ENCODE measurements around the gene INPP4B. TPM values are rescaled to one million over a fixed set of nuclear protein-coding genes. Genes with fewer than 3 reads are reported as not detected.

Gene INPP4B
- total RNA-seq, 1 experiment from 2014 or later, result 0.07 TPM

GRCh38 chr4:142687547-142688275, 158.4 kb downstream of the INPP4B start:
- Histone ChIP-seq H3K4me2 (ENCODE audit: insufficient read depth, insufficient read length, low read length) (no peak overlapping the region), H2BK20ac (ENCODE audit: low read depth, low read length, poor library complexity, severe bottlenecking) (no peak overlapping the region), H3K23me2 (ENCODE audit: insufficient read length, low read depth, low read length, poor library complexity, severe bottlenecking) (no peaks in the 10 kb centered on the region), H4K8ac (replicated peaks; ENCODE audit: insufficient read length, low read depth, low read length) (no peak overlapping the region), H3K18ac (ENCODE audit: insufficient read length, low read depth, low read length) (no peak overlapping the region), H2AK5ac (ENCODE audit: insufficient read length, low read length) (no peak overlapping the region), H2BK5ac (ENCODE audit: insufficient read length, low read length) (no peak overlapping the region), H3K27ac (ENCODE audit: insufficient read length, low read depth, low read length) (no peak overlapping the region), H2BK12ac (ENCODE audit: insufficient read length, low read depth, low read length) (no peak overlapping the region), H3K23ac (ENCODE audit: insufficient read length, low read depth, low read length) (no peak overlapping the region), H3K14ac (ENCODE audit: insufficient read depth, low read length) (no peak overlapping the region), H4K91ac (ENCODE audit: insufficient read length, low read depth, low read length) (no peak overlapping the region), H2BK15ac (ENCODE audit: low read depth, low read length) (no peak overlapping the region), H3K79me2 (ENCODE audit: insufficient read depth, low read length) (no peaks in the 10 kb centered on the region), H2AFZ (ENCODE audit: low read length) (no peak overlapping the region), H3K9ac (ENCODE audit: extremely low read depth, insufficient read length, low read length) (no peak overlapping the region), H3K4me1 (ENCODE audit: insufficient read depth, low read length) (no peaks in the 10 kb centered on the region), H3T11ph (ENCODE audit: low read length) (no peak overlapping the region), H4K5ac (ENCODE audit: insufficient read length, low read depth, low read length) (no peak overlapping the region), H3K79me1 (ENCODE audit: insufficient read depth, low read depth, low read length, poor library complexity, severe bottlenecking) (no peaks in the 10 kb centered on the region), H3K4ac (ENCODE audit: low read depth, low read length) (no peak overlapping the region), H3K27me3 (ENCODE audit: insufficient read depth, low read length) (no peaks in the 10 kb centered on the region), H3K9me3 (ENCODE audit: control insufficient read depth, low read depth, low read length) (no peaks in the 10 kb centered on the region), H3K56ac (ENCODE audit: insufficient read length, low read depth, low read length) (no peak overlapping the region), H2BK120ac (ENCODE audit: low read depth, low read length, poor library complexity, severe bottlenecking) (no peak overlapping the region), H4K20me1 (ENCODE audit: control insufficient read depth, insufficient read depth, insufficient read length) (no peaks in the 10 kb centered on the region)
- Mint-ChIP-seq H3K9me3 (no peaks in the 10 kb centered on the region), H3K27ac (no peak overlapping the region), H3K4me3 (no peak overlapping the region), H3K27me3 (ENCODE audit: low read depth) (no peaks in the 10 kb centered on the region; the same call in 1 of the 2 replicates), H3K36me3 (ENCODE audit: insufficient read depth in 1 of 3, low read depth in 3 of 3) (no peaks in the 10 kb centered on the region), H3K4me1 (peaks cover 10 to 11% of the 10 kb centered on the region in 2 experiments)
- TF ChIP-seq, protein P1, sequence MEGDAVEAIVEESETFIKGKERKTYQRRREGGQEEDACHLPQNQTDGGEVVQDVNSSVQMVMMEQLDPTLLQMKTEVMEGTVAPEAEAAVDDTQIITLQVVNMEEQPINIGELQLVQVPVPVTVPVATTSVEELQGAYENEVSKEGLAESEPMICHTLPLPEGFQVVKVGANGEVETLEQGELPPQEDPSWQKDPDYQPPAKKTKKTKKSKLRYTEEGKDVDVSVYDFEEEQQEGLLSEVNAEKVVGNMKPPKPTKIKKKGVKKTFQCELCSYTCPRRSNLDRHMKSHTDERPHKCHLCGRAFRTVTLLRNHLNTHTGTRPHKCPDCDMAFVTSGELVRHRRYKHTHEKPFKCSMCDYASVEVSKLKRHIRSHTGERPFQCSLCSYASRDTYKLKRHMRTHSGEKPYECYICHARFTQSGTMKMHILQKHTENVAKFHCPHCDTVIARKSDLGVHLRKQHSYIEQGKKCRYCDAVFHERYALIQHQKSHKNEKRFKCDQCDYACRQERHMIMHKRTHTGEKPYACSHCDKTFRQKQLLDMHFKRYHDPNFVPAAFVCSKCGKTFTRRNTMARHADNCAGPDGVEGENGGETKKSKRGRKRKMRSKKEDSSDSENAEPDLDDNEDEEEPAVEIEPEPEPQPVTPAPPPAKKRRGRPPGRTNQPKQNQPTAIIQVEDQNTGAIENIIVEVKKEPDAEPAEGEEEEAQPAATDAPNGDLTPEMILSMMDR (conservative IDR thresholded peaks at IDR 0.05), result no peak
- WGBS (ENCODE audit: extremely low coverage, insufficient read length, low lambda C conversion rate), result no CpG with 5 or more reads among the region's 6 CpGs
- no peak for DNase-seq

Data from H9 (cell line).